Upper lobe of left lung (tissue), 6 donors: ENCODE data around the gene MACROD2. TPM values are rescaled to one million over a fixed set of nuclear protein-coding genes. Genes with fewer than 3 reads are reported as not detected.

Experiments used
- ATAC-seq, 2 donors: fragments of 200-7000 bp; cut with Tn5 transposase; one replicate each; pipeline ENCODE4 v1.9.1; 2022; ENCODE audit warnings: mild to moderate bottlenecking in 2 of 2, moderate library complexity in 2 of 2; ENCODE audit not compliant: low FRiP score in 2 of 2
- DNase-seq, 2 donors: peaks; one replicate each; pipeline ENCODE4 v3.0.0-alpha.2; 2019 to 2020
- H3K27ac ChIP-seq, 4 donors: fragments of 200-600 bp; sonication (generic); one replicate each; pipeline ENCODE4 v1.5.1; 2016 to 2019
- H3K27me3 ChIP-seq, 4 donors: fragments of 200-600 bp; sonication (generic); one replicate each; pipeline ENCODE4 v1.5.1; 2017 to 2019
- H3K36me3 ChIP-seq, 4 donors: fragments of 200-600 bp; sonication (generic); one replicate each; pipeline ENCODE4 v1.5.1; 2016 to 2019
- H3K4me1 ChIP-seq, 4 donors: fragments of 200-600 bp; sonication (generic); one replicate each; pipeline ENCODE4 v1.5.1; 2018 to 2019
- H3K4me3 ChIP-seq, 4 donors: fragments of 200-600 bp; sonication (generic); one replicate each; pipeline ENCODE4 v1.5.1; 2017 to 2019; ENCODE audit warnings: mild to moderate bottlenecking in 2 of 4, moderate library complexity in 1 of 4
- H3K9me3 ChIP-seq, 4 donors: fragments of 200-600 bp; sonication (generic); one replicate each; pipeline ENCODE4 v1.5.1; 2018 to 2019
- CTCF ChIP-seq, 6 experiments: fragments of 450-650 bp in 4 of 6; fragments of 200-600 bp in 2 of 6; sonication (generic) in 2 of 6; IDR thresholded peaks; one replicate each; pipeline ENCODE4 v1.5.1; 2016 to 2019; ENCODE audit warnings: antibody characterized with exemption in 6 of 6
- EP300 ChIP-seq, 4 donors: sonication (generic); formaldehyde crosslinking; IDR thresholded peaks; one replicate each; pipeline ENCODE4 v1.5.1; 2017; ENCODE audit warnings: antibody characterized with exemption in 4 of 4, control low read depth in 2 of 4
- POLR2A ChIP-seq, 4 donors: fragments of 450-650 bp; IDR thresholded peaks; one replicate each; pipeline ENCODE4 v1.5.1; 2016 to 2017; ENCODE audit warnings: antibody characterized with exemption in 4 of 4, mild to moderate bottlenecking in 2 of 4
- POLR2AphosphoS5 ChIP-seq, 2 donors: sonication (generic); formaldehyde crosslinking; IDR thresholded peaks; one replicate each; pipeline ENCODE4 v1.5.1; 2017; ENCODE audit warnings: antibody characterized with exemption in 2 of 2
- WGBS, 2 donors: methylation state at CpG; one replicate each; pipeline ENCODE4 v1.1.5; 2017 to 2018; 5-methylcytosine and 5-hydroxymethylcytosine counted together
- total RNA-seq, 6 donors: library from RNA; depleted of rRNA in 4 of 6; stranded (reverse); fragments of >200 nt in 4 of 6; gene quantifications; one replicate each; pipeline versions ENCODE4 v1.1.0 to v1.2.1, GENCODE V29; 2016 to 2021
- donor health status: DM: no; HTN: no; CAD: no; lungs with moderate emphysema.
- donor health status: DM: no; HTN: yes; CAD: no; lungs with severe emphysema.

MACROD2 gene
- total RNA-seq, 6 donors from 2014 or later: 20.7 to 84.3 (median 36.3) TPM

- DNase-seq (no peak), ATAC-seq (no peak)
- no peaks in the 10 kb centered on the region for H3K27me3 ChIP-seq
- whole genome bisulfite sequencing, 2 donors: 80 to 81% methylated on average over 3 of the region's 3 CpGs
- H3K27ac ChIP-seq: no peak overlapping the region
- H3K4me3 ChIP-seq: no peak overlapping the region
- H3K36me3 ChIP-seq: no peaks in the 10 kb centered on the region
- no peaks in the 10 kb centered on the region for H3K4me1 ChIP-seq
- H3K9me3 ChIP-seq: no peaks in the 10 kb centered on the region
- no peak for TF ChIP-seq CTCF (IDR thresholded peaks at IDR 0.05)
- TF ChIP-seq POLR2AphosphoS5 (IDR thresholded peaks at IDR 0.05): no peak
- no peak for TF ChIP-seq EP300 (IDR thresholded peaks at IDR 0.05)
- no peak for TF ChIP-seq POLR2A (IDR thresholded peaks at IDR 0.05)
Observed at GRCh38 chr20:15875446-15875845, 1880.1 kb downstream of the MACROD2 start.

GRCh38 chr20:15882553-15882952, 1887.2 kb downstream of the MACROD2 start:
- WGBS, 2 donors: 91 to 92% methylated on average over 4 of the region's 4 CpGs
- no peak overlapping the region for H3K27ac ChIP-seq
- H3K4me3 ChIP-seq: no peak overlapping the region
- no peak for TF ChIP-seq POLR2A (IDR thresholded peaks at IDR 0.05)
- TF ChIP-seq CTCF (IDR thresholded peaks at IDR 0.05): no peak
- TF ChIP-seq POLR2AphosphoS5 (IDR thresholded peaks at IDR 0.05): no peak
- no peak for TF ChIP-seq EP300 (IDR thresholded peaks at IDR 0.05)
- H3K4me1 ChIP-seq: no peaks in the 10 kb centered on the region
- DNase-seq: no peak
- H3K27me3 ChIP-seq: no peaks in the 10 kb centered on the region
- no peaks in the 10 kb centered on the region for H3K36me3 ChIP-seq
- no peak for ATAC-seq
- no peaks in the 10 kb centered on the region for H3K9me3 ChIP-seq

- ATAC-seq: no peak
- 94 to 95% methylated on average over 2 of the region's 2 CpGs for WGBS, 2 donors
- no peaks in the 10 kb centered on the region for H3K27me3 ChIP-seq
Observed at GRCh38 chr20:15886250-15886649, 1890.9 kb downstream of the MACROD2 start.

GRCh38 chr20:15887387-15887786, 1892.1 kb downstream of the MACROD2 start:
- H3K36me3 ChIP-seq: no peaks in the 10 kb centered on the region
- no peaks in the 10 kb centered on the region for H3K27me3 ChIP-seq
- H3K4me1 ChIP-seq: no peaks in the 10 kb centered on the region
- DNase-seq (no peak), ATAC-seq (no peak)
- H3K27ac ChIP-seq: no peak overlapping the region
- no peak for TF ChIP-seq CTCF (IDR thresholded peaks at IDR 0.05)
- no peak for TF ChIP-seq POLR2A (IDR thresholded peaks at IDR 0.05)
- no peak for TF ChIP-seq EP300 (IDR thresholded peaks at IDR 0.05)
- TF ChIP-seq POLR2AphosphoS5 (IDR thresholded peaks at IDR 0.05): no peak
- no peak overlapping the region for H3K4me3 ChIP-seq
- WGBS, 2 donors: 87 to 98% methylated on average over 2 of the region's 2 CpGs
- H3K9me3 ChIP-seq: no peaks in the 10 kb centered on the region

More at GRCh38 chr20:15886250-15886649, 1890.9 kb downstream of the MACROD2 start:
- no peaks in the 10 kb centered on the region for H3K36me3 ChIP-seq
- H3K4me3 ChIP-seq: no peak overlapping the region
- H3K4me1 ChIP-seq: no peaks in the 10 kb centered on the region
- no peak overlapping the region for H3K27ac ChIP-seq
- no peak for DNase-seq
- no peaks in the 10 kb centered on the region for H3K9me3 ChIP-seq
- TF ChIP-seq POLR2AphosphoS5 (IDR thresholded peaks at IDR 0.05) (no peak), CTCF (IDR thresholded peaks at IDR 0.05) (no peak), EP300 (IDR thresholded peaks at IDR 0.05) (no peak), POLR2A (IDR thresholded peaks at IDR 0.05) (no peak)

- H3K4me3 ChIP-seq: no peak overlapping the region
- TF ChIP-seq EP300 (IDR thresholded peaks at IDR 0.05): no peak
- TF ChIP-seq POLR2A (IDR thresholded peaks at IDR 0.05): no peak
- TF ChIP-seq POLR2AphosphoS5 (IDR thresholded peaks at IDR 0.05): no peak
- TF ChIP-seq CTCF (IDR thresholded peaks at IDR 0.05): no peak
- H3K27ac ChIP-seq: no peak overlapping the region
- no peaks in the 10 kb centered on the region for H3K4me1 ChIP-seq
- no peaks in the 10 kb centered on the region for H3K27me3 ChIP-seq
- DNase-seq (no peak), ATAC-seq (no peak)
- WGBS, 2 donors: 77 to 82% methylated on average over 3 of the region's 3 CpGs
- no peaks in the 10 kb centered on the region for H3K36me3 ChIP-seq
- H3K9me3 ChIP-seq: no peaks in the 10 kb centered on the region
Observed at GRCh38 chr20:15889061-15889460, 1893.7 kb downstream of the MACROD2 start.
